Activated T-cell treated with anti-CD3 and anti-CD28 coated beads, Interleukin-2, amount 50 U/mL, for 1 hour (primary cell): ENCODE data around the gene GPR161.

Experiments used
- DNase-seq: peaks from one replicate; pipeline ENCODE4 v3.0.0-alpha.2; 2020

The GPR161 gene

DNA sequence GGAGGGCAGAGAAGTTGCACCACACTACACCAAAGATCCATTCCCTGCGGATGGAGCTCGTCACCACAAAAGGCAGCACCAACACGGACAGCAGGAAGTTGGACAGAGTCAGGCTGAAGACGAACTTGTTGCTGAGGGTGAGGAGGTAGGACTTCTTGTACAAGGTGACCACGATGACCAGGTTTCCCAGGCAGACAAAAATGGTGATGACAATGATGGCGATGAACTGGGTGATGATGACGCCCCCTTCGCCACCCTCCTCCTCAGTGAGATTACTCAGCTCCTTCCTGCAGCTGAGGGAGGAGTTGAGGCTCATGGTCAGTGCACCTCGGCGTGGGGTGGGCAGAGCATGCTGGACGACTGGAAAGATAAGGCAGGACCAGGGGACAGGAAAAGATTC is 32.2 kb downstream of the GPR161 start:
- no peak for DNase-seq

DNA sequence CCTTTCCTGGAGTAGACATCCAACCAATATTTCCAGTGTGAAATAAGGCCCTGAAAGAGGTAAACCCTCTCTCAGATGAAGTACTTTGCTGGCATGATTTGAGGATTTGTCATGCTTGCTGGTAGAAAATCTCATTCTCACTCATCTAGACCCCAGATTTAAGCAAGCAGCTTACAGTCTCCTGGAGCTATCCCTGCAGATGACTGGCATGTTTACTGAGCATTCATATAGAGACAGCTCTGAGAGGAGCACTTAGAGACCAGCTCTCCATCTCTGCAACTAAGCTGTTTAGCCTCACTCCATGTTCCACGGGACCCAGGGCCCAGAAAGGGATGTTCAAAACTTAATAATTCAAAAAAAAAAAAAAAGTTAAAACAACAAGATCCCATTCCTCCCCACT is 34.2 kb downstream of the GPR161 start:
- no peak for DNase-seq

- DNase-seq: no peak
Observed at GRCh38 chr1:168101336-168101735, 35.4 kb downstream of the GPR161 start.

DNA sequence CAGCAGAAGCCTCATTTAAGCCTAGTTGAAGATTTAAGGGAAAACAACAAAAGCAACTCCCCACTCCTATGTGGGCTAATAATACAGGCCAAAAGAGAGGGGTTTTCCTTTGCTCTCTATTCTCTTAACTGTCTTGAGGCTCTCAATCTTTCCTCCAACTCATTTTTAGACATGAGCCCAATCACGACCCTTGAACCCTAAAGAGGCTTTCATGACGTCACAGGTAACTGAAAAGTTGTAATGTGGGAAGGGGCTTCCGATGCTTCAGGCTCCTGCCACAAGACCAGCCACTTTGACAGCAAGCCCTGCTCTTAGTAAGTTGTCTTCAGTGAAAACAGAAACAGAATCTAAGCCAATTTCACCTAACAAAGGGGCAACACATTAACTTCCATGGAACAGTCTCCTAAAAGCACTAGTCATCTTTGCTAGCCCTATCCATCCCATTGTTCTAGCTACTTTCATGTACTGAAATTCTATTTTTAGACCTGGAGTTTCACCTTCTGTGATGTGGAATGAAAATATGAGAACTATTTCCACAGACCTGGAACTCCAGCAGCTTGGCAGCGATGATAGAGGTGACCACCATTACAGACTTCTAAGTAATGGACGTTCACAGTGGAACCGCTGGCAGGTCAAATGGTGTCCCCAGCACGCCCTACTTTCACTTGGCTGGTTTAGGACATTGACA is 36.3 kb downstream of the GPR161 start:
- no peak for DNase-seq

DNA sequence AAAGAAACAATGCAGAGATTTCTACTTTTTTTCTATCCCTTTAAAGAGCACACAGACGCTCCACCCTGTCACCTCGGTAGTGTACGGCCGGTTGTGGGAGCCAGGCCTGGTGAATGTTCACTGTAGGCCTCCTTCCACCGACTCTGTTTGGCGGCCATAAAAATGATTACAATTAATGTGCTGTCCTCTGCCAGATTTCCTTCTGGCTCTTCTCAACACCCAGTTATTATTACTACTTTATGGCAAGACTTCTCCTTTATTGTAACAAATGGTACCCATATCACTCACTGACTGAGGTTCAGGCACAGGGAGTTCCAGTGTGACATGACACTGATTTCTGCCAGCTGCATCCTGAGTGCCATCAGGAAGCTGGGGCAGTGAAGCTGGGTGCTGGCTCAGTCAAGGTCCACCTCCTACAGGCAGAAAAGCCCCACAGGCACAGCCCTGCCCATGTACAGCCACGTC is 37.4 kb downstream of the GPR161 start:
- no peak for DNase-seq

DNA sequence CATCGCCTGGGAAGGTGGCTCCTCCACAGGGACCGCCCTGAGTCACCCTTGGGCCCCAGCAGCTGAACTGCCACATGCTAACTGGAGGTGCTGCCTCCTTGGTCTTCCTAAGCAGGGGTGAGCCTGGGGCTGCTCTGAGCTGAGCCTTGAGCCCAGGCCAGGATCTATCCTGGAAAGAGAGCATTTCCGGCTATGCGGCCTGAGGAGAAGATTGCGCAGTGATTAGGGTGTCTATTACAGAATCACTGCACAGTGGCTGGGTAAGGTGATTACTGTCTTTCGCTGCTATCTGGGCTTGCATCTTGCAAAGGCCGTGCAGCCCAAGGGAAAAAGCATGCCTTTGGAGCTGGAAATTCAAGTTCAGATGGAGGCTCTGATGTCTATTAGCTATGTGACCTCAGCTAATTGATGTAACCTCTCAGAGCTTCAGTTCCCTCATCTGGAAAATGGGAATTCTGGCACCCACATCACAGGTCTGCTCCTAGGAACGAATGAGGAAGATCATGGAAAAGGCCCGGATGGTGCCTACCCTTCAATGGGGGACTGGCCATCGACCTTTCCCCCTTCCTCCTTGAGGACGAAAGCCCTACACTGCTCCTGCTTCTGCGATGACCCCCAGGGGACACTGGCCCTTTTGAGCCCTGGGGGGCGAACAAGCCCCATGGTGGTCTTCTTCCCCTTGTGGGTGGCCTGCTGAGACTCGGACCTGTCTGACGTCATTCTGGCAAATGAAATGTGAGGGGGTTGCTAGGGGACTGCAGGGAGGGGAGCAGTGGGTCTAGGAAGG is 38.0 kb downstream of the GPR161 start:
- no peak for DNase-seq

- no peak for DNase-seq
Observed at GRCh38 chr1:168097921-168098528, 38.7 kb downstream of the GPR161 start.

DNA sequence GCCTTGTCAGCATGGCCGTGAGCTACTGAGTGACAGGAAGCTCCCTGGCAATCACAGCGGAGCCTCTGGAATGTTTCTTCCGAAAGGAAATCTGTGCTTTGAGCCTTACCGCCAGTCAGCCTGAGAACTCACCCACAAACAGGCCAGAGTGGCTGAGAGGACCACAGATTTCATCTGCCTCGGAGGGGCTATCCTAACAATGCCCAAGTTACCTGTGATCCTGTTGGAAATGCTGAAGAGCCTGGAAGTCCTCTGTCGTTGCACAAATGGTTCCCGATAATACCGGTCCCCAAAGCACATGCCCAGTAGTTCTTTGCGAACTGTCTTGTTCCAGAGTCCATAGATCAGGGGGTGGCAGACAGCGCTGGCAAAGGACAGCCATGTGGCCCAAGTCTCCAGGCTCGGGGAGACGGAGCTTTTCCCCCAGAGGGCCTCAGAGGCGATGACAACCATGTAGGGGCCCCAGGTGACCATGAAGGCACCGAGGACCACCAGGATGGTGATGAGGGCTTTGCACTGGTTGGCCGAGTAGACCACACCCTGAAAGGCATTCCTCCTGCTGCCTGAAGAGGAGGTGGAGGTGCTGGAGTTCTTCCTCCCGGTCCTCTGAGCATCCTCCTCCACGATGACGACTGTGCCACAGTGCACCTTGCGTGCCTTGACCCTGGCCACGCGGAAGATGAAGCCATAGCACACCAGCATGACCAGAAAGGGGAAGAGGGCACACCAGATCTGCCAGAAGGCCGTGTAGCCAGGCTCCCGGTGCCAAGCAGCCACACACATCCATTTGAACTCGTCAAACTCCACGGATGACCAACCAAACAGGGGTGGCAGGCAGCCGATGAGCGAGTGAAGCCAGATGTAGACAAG is 40.2 kb downstream of the GPR161 start:
- DNase-seq: no peak

- no peak for DNase-seq
Observed at GRCh38 chr1:168095476-168095875, 41.3 kb downstream of the GPR161 start.

GRCh38 chr1:168093616-168094015 is 43.1 kb downstream of the GPR161 start:
- DNase-seq: no peak

DNA sequence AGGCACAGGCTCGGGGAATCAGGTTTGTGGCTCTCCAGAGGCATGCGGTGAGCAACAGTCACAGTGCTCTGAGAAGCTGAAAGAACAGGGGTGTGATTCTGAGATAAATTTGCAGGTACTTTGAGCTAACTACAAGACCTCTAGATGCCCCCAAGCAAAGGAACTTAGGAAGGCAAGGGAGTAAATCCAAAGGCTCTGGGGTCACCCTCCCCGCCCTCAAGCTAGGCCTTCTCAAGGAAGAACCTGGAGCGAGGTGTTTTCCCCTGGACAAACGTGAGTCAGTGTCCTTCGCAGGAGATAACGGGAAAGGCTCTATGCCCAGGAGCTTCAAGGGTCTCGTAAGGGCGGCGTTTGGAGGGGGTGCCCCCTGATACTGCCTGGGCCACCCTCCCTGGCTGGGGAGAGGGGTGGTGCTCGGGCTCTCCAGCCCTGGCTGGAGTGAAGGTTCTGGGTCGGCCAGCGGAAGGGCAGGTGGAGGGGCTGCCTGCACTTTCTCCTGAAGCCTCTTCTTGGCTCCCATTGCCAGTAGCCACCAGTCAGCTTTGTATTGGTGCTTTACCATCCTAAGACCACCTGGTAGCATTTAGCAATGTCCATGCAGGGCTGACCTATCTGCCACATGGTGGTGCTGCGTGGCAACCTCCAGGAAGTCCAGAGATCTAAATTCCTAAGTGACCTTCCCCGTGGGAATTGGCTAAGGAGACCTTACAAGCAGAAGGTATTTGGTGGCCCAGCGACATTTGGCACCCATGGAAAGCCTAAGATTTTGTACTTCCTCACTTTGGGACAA is 44.0 kb downstream of the GPR161 start:
- no peak for DNase-seq

- DNase-seq: no peak
Observed at GRCh38 chr1:168091720-168092550, 44.8 kb downstream of the GPR161 start.

- no peak for DNase-seq
Observed at GRCh38 chr1:168091063-168091462, 45.7 kb downstream of the GPR161 start.

DNA sequence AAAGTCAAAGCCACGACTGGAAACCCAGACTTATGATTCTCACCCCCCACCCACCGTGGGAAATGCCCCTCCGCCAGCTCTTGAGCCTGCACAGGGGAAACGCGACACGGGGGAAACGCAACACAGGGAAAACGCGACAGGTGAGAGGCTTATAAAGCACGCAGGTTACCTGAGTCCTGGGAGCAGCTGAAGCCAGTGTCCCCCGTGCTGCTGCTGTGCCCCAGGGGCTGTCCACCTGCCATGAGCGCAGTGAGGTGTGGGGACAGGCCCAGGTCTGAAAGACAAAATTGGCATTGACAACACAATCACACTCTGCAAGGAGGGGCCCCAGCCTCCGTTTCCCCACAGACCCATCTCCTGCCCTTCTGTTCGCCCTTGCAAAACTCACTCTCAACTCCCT is 46.3 kb downstream of the GPR161 start:
- no peak for DNase-seq

DNA sequence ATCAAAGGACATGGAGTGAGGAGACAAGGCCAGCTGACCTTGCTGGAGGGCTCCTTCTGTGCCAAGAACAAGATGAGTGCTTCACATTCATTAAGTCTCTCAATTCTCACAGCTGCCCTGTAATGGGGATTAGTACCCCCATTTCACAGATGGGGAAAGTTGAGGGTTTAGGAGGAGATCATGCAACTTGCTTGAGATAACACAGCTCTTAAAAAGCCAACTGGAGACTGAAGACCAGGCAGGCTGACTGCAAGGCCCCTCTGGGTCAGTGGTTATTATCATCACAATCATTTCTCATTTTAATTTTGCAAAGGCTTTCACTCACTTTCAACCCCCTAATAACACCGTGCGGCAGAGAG is 46.8 kb downstream of the GPR161 start:
- DNase-seq: no peak

DNA sequence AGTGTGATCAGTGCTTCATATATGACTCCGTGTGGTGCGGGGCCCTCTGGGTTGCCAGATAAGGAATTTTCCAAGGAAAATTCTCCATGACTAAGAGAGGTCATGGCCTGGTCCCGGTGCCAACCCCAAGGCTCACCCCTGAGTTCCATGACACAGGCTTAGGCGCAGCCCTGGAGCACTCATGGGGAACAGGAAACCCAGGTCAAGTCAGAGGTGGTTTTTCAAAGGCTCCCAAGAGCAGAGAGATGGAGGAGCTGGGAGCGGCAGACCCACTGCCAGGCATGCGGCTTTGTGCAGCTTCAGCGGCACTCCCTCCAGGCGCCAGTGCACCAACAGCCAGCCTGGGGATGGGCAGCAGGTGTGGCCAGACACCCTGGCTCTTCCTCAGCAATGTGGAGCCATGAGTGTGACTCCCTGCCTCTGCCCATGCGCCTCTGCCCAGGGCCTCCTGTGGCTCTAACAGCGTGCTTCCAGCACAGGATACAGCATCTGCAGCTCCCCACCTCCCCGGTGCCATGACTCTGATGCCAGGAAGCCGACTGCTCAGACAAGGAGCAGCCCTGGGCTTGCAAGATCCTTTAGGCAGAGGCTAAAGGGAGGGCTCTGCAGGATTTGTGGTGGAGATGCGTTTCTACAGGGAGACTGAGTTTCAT is 47.3 kb downstream of the GPR161 start:
- no peak for DNase-seq

- no peak for DNase-seq
Observed at GRCh38 chr1:168088511-168089325, 48.0 kb downstream of the GPR161 start.

GRCh38 chr1:168087696-168088095 is 49.0 kb downstream of the GPR161 start:
- DNase-seq: no peak

DNA sequence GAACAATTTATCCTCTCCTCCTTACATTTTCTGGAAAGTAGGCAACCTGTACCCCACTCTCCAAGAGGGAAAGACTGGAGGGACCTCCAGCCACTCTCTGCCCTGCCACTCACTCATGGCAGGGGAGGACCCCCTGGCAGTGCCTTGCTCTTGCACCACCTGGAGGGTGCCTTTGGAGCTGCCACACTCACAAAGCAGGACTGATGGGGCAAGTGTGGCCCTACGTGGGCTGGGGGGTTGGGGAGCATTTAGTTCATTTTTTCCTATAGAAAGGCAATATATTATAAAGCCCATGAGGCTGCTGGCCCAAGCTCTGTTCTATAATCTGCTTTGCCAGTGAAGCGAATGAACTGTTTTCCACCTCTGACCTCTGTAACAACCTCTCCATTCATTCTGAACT is 50.3 kb downstream of the GPR161 start:
- DNase-seq: no peak

GRCh38 chr1:168085401-168085872 is 51.3 kb downstream of the GPR161 start:
- no peak for DNase-seq
